HCT116 (cell line): ENCODE results near the gene ARID5A. TPM values are rescaled to one million over a fixed set of nuclear protein-coding genes. Genes with fewer than 3 reads are reported as not detected.

Source experiments
- ATAC-seq: fragments of 200-7000 bp; cut with Tn5 transposase; 2 replicates; pipeline ENCODE4 v1.9.1; 2020; ENCODE audit warnings: mild to moderate bottlenecking, moderate library complexity
- BruUV-seq: library from RNA; stranded (reverse); fragments of 400-500 nt; replicated peaks from 2 replicates; lab custom pipeline; 2021; lab: Mats Ljungman, UMichigan
- CTCF ChIA-PET: fragments of 300-600 bp; sonication (Branson Sonifier 250); formaldehyde crosslinking; loops from one replicate; lab custom pipeline; 2021; ENCODE audit warnings: antibody characterized with exemption; lab: Charles Lee
- POLR2A ChIA-PET: fragments of 300-600, 350-600 bp; sonication (Branson Sonifier 250); formaldehyde crosslinking; loops from one replicate; lab custom pipeline; 2021; ENCODE audit warnings: antibody characterized with exemption; lab: Charles Lee
- RAD21 ChIA-PET, 2 experiments: fragments of 300-600 bp; sonication (Branson Sonifier 250); formaldehyde crosslinking; loops; one replicate each; lab custom pipeline; 2023; ENCODE audit warnings: low total read pairs in 2 of 2; ENCODE audit not compliant: uncharacterized antibody in 2 of 2, unreplicated experiment in 2 of 2, low non-redundant PET in 1 of 2; lab: Charles Lee
- DNase-seq: peaks from one replicate; pipeline ENCODE4 v3.0.0-alpha.2; 2010; ENCODE audit warnings: low read depth, low spot score
- H2AFZ ChIP-seq: fragments of 200-600 bp; shearing (Covaris generic), sonication (generic); 2 replicates; pipeline ENCODE4 v1.6.1; 2017; ENCODE audit warnings: low read depth, mixed run types, mixed read lengths, antibody characterized with exemption, low read length; ENCODE audit not compliant: poor library complexity, severe bottlenecking
- H3K27ac ChIP-seq: 2 replicates; pipeline ENCODE4 v1.5.1; 2012; ENCODE audit warnings: low read depth, low read length
- H3K27me3 ChIP-seq: fragments of 200-600 bp; sonication (generic); 2 replicates; pipeline ENCODE4 v1.6.1; 2016; ENCODE audit warnings: mixed run types, low read length, mixed read lengths; ENCODE audit not compliant: insufficient read depth
- H3K36me3 ChIP-seq, 2 experiments: fragments of 200-500 bp in 1 of 2; fragments of 200-600 bp in 1 of 2; sonication (Bioruptor generic) in 1 of 2; sonication (generic) in 1 of 2; 2 replicates each; pipeline versions ENCODE4 v1.5.1 to v1.6.1; 2014 to 2016; ENCODE audit warnings: low read length in 2 of 2, inconsistent platforms in 1 of 2, mixed read lengths in 1 of 2, mixed run types in 1 of 2; ENCODE audit not compliant: insufficient read depth in 2 of 2, control insufficient read depth in 1 of 2
- H3K4me1 ChIP-seq, 2 experiments: fragments of 200-600 bp in 1 of 2; sonication (generic) in 1 of 2; 2 replicates each; pipeline versions ENCODE4 v1.5.1 to v1.6.1; 2012 to 2017; ENCODE audit warnings: low read length in 2 of 2, inconsistent platforms in 1 of 2, mild to moderate bottlenecking in 1 of 2, mixed read lengths in 1 of 2, mixed run types in 1 of 2, moderate library complexity in 1 of 2; ENCODE audit not compliant: insufficient read depth in 2 of 2, control insufficient read depth in 1 of 2
- H3K4me2 ChIP-seq: fragments of 200-600 bp; sonication (generic); 2 replicates; pipeline ENCODE4 v1.6.1; 2017; ENCODE audit warnings: mixed run types, low read length, mixed read lengths
- H3K4me3 ChIP-seq, 2 experiments: fragments of 200-600 bp in 1 of 2; sonication (generic) in 1 of 2; replicated peaks in 1 of 2; 2 replicates each; pipeline ENCODE4 v1.5.1; 2011 to 2016; ENCODE audit warnings: low read length in 2 of 2, control low read depth in 1 of 2, low read depth in 1 of 2, mild to moderate bottlenecking in 1 of 2, mixed read lengths in 1 of 2, mixed run types in 1 of 2
- H3K79me2 ChIP-seq: fragments of 200-600 bp; sonication (generic); 2 replicates; pipeline ENCODE4 v1.6.1; 2017; ENCODE audit warnings: mild to moderate bottlenecking, mixed run types, low read length, moderate library complexity, mixed read lengths; ENCODE audit not compliant: insufficient read depth
- H3K9ac ChIP-seq: fragments of 200-600 bp; sonication (generic); 2 replicates; pipeline ENCODE4 v1.6.1; 2016; ENCODE audit warnings: low read length, mixed read lengths
- H3K9me2 ChIP-seq: fragments of 200-600 bp; sonication (generic), shearing (Covaris generic); 2 replicates; pipeline ENCODE4 v1.6.1; 2017; ENCODE audit warnings: mixed run types, mild to moderate bottlenecking, moderate library complexity; ENCODE audit not compliant: insufficient read depth
- H3K9me3 ChIP-seq, 2 experiments: fragments of 200-500 bp in 1 of 2; fragments of 200-600 bp in 1 of 2; sonication (Bioruptor generic) in 1 of 2; sonication (generic) in 1 of 2; 2 replicates each; pipeline ENCODE4 v1.6.1; 2014 to 2017; ENCODE audit warnings: low read length in 2 of 2, mixed read lengths in 2 of 2, inconsistent platforms in 1 of 2, low read depth in 1 of 2, mild to moderate bottlenecking in 1 of 2, mixed run types in 1 of 2, moderate library complexity in 1 of 2; ENCODE audit not compliant: control insufficient read depth in 1 of 2, insufficient read depth in 1 of 2
- H4K20me1 ChIP-seq: fragments of 200-600 bp; sonication (generic), shearing (Covaris generic); 2 replicates; pipeline ENCODE4 v1.6.1; 2017; ENCODE audit warnings: mixed run types, mild to moderate bottlenecking, moderate library complexity; ENCODE audit not compliant: insufficient read depth
- CBX3 ChIP-seq: IDR thresholded peaks from 2 replicates; pipeline ENCODE4 v1.6.1; 2012; ENCODE audit warnings: low read depth
- CEBPB ChIP-seq: IDR thresholded peaks from 2 replicates; pipeline ENCODE4 v1.6.1; 2012; ENCODE audit warnings: low read depth
- EGR1 ChIP-seq: IDR thresholded peaks from 2 replicates; pipeline ENCODE4 v1.6.1; 2012; ENCODE audit warnings: low read depth
- ELF1 ChIP-seq: IDR thresholded peaks from 2 replicates; pipeline ENCODE4 v1.6.1; 2012; ENCODE audit warnings: low read depth, borderline replicate concordance
- FOSL1 ChIP-seq: IDR thresholded peaks from 2 replicates; pipeline ENCODE4 v1.6.1; 2012; ENCODE audit warnings: low read depth
- POLR2A ChIP-seq: IDR thresholded peaks from 2 replicates; pipeline ENCODE4 v1.7.0; 2011; ENCODE audit warnings: borderline replicate concordance; ENCODE audit not compliant: insufficient read depth, insufficient read length; ENCODE audit errors: extremely low read depth
- RAD21 ChIP-seq: IDR thresholded peaks from 2 replicates; pipeline ENCODE4 v1.6.1; 2012; ENCODE audit warnings: low read depth, mild to moderate bottlenecking
- SP1 ChIP-seq: IDR thresholded peaks from 2 replicates; pipeline ENCODE4 v1.6.1; 2012; ENCODE audit warnings: low read depth
- YY1 ChIP-seq: IDR thresholded peaks from 2 replicates; pipeline ENCODE4 v1.6.1; 2011; ENCODE audit warnings: low read length, low read depth, moderate library complexity, mild to moderate bottlenecking; ENCODE audit not compliant: insufficient replicate concordance; ENCODE audit errors: extremely low read depth
- intact Hi-C: fragments of 100-400 bp; cut with micrococcal nuclease; formaldehyde crosslinking; loops from 2 replicates; pipeline ENCODE4 v1.10.0; 2022
- total RNA-seq: library from RNA; stranded (reverse); gene quantifications from one replicate; pipeline ENCODE4 v1.2.1, GENCODE V29; 2021; ENCODE audit not compliant: unreplicated experiment
- TF ChIP-seq, protein P1 (sequence below), 3 experiments: fragments of 200-600 bp in 1 of 3; sonication (generic) in 1 of 3; IDR thresholded peaks in 2 of 3; conservative IDR thresholded peaks in 1 of 3; 2 replicates each; pipeline ENCODE4 v1.5.1; 2012 to 2017; ENCODE audit warnings: low read depth in 2 of 3, low read length in 2 of 3, antibody characterized with exemption in 1 of 3, borderline replicate concordance in 1 of 3, control low read depth in 1 of 3, mild to moderate bottlenecking in 1 of 3, mixed read lengths in 1 of 3, mixed run types in 1 of 3, moderate library complexity in 1 of 3; ENCODE audit not compliant: insufficient read depth in 1 of 3
- TF ChIP-seq, protein P2 (sequence below): IDR thresholded peaks from 2 replicates; pipeline ENCODE4 v1.6.1; 2012
- TF ChIP-seq, protein P3 (sequence below): IDR thresholded peaks from 2 replicates; pipeline ENCODE4 v1.6.1; 2012; ENCODE audit warnings: low read depth

Gene ARID5A
- total RNA-seq, 1 experiment from 2014 or later: 8.2 TPM

DNA sequence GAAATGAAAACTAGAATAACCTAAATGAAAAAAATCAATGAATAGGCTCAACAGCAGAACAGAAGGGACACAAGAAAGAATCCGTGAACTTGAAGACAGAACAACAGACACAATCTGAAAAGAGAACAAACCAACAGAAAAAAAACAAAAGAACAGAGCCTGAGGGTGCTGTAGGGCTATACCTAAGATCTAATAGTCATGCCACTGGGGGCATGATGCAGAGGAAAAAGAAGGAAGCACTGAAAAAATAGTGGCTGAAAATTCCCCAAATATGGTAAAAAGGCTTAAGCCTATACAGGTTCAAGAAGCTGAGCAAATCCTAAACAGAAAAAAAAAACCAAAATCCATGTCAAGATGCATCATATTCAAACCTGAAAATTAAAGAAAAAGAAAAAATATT lies 51.3 kb downstream of the ARID5A start:
- H3K79me2 ChIP-seq: no peaks in the 10 kb centered on the region
- ChIA-PET CTCF (no interaction called here), RAD21 (no interaction called here), POLR2A (no interaction called here)
- no peak overlapping the region for H3K4me2 ChIP-seq
- no peaks in the 10 kb centered on the region for H4K20me1 ChIP-seq
- H3K27me3 ChIP-seq: no peaks in the 10 kb centered on the region
- ATAC-seq (no peak), DNase-seq (no peak)
- no peaks in the 10 kb centered on the region for H3K4me1 ChIP-seq
- H2AFZ ChIP-seq: no peak overlapping the region
- TF ChIP-seq ELF1 (no peak), EGR1 (no peak), YY1 (no peak), CBX3 (no peak), CEBPB (no peak)
- TF ChIP-seq, protein P1, sequence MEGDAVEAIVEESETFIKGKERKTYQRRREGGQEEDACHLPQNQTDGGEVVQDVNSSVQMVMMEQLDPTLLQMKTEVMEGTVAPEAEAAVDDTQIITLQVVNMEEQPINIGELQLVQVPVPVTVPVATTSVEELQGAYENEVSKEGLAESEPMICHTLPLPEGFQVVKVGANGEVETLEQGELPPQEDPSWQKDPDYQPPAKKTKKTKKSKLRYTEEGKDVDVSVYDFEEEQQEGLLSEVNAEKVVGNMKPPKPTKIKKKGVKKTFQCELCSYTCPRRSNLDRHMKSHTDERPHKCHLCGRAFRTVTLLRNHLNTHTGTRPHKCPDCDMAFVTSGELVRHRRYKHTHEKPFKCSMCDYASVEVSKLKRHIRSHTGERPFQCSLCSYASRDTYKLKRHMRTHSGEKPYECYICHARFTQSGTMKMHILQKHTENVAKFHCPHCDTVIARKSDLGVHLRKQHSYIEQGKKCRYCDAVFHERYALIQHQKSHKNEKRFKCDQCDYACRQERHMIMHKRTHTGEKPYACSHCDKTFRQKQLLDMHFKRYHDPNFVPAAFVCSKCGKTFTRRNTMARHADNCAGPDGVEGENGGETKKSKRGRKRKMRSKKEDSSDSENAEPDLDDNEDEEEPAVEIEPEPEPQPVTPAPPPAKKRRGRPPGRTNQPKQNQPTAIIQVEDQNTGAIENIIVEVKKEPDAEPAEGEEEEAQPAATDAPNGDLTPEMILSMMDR (IDR thresholded peaks at IDR 0.05 in 2 of 3, conservative IDR thresholded peaks at IDR 0.05 in 1 of 3; ENCODE audit: borderline replicate concordance in 1 of 3, insufficient read depth in 1 of 3, low read depth in 2 of 3, low read length in 2 of 3): no peak
- TF ChIP-seq, protein P2, sequence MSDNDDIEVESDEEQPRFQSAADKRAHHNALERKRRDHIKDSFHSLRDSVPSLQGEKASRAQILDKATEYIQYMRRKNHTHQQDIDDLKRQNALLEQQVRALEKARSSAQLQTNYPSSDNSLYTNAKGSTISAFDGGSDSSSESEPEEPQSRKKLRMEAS: no peak
- no peak overlapping the region for H3K4me3 ChIP-seq
- peaks cover 0 to 8% of the 10 kb centered on the region in 2 experiments; a peak in 1 of 4 replicates for H3K36me3 ChIP-seq
- no peaks in the 10 kb centered on the region for H3K9me2 ChIP-seq
- no peak overlapping the region for H3K27ac ChIP-seq
- no peaks in the 10 kb centered on the region for H3K9me3 ChIP-seq
- intact Hi-C loops: no loop called here
- no TSS peak for BruUV-seq
- H3K9ac ChIP-seq: no peak overlapping the region

DNA sequence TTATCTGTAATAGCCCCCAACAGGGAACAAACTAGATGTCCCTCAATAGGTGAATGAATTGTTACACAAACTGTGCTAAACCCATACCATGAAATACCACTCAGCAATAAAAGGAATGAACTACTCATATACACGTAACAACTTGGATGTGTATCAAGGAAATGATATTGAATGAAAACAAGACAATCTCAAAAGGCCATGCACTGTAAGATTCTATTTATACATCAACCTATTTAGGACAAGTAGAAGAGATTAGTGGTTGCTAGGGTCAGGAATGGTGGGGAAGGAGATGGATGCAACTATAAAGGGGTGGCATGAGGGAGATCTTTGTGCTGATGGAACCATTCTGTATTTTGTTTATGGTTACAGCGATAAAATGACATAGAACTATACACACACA lies 54.5 kb downstream of the ARID5A start:
- Histone ChIP-seq H3K4me1 (no peaks in the 10 kb centered on the region), H3K4me2 (no peak overlapping the region), H3K9ac (no peak overlapping the region), H3K36me3 (peaks cover 18 to 35% of the 10 kb centered on the region in 2 experiments; a peak in 3 of 4 replicates), H3K4me3 (no peak overlapping the region), H3K9me3 (no peaks in the 10 kb centered on the region), H3K9me2 (no peaks in the 10 kb centered on the region), H4K20me1 (no peaks in the 10 kb centered on the region), H2AFZ (no peak overlapping the region), H3K79me2 (no peaks in the 10 kb centered on the region), H3K27me3 (no peaks in the 10 kb centered on the region), H3K27ac (no peak overlapping the region)
- ATAC-seq (no peak), DNase-seq (no peak)
- ChIA-PET RAD21 (no interaction called here), CTCF (no interaction called here), POLR2A (no interaction called here)
- intact Hi-C loops: no loop called here
- TF ChIP-seq RAD21 (no peak), POLR2A (no peak), SP1 (no peak), FOSL1 (no peak)
- TF ChIP-seq, protein P1 (IDR thresholded peaks at IDR 0.05 in 2 of 3, conservative IDR thresholded peaks at IDR 0.05 in 1 of 3; ENCODE audit: borderline replicate concordance in 1 of 3, insufficient read depth in 1 of 3, low read depth in 2 of 3, low read length in 2 of 3): no peak
- TF ChIP-seq, protein P3, sequence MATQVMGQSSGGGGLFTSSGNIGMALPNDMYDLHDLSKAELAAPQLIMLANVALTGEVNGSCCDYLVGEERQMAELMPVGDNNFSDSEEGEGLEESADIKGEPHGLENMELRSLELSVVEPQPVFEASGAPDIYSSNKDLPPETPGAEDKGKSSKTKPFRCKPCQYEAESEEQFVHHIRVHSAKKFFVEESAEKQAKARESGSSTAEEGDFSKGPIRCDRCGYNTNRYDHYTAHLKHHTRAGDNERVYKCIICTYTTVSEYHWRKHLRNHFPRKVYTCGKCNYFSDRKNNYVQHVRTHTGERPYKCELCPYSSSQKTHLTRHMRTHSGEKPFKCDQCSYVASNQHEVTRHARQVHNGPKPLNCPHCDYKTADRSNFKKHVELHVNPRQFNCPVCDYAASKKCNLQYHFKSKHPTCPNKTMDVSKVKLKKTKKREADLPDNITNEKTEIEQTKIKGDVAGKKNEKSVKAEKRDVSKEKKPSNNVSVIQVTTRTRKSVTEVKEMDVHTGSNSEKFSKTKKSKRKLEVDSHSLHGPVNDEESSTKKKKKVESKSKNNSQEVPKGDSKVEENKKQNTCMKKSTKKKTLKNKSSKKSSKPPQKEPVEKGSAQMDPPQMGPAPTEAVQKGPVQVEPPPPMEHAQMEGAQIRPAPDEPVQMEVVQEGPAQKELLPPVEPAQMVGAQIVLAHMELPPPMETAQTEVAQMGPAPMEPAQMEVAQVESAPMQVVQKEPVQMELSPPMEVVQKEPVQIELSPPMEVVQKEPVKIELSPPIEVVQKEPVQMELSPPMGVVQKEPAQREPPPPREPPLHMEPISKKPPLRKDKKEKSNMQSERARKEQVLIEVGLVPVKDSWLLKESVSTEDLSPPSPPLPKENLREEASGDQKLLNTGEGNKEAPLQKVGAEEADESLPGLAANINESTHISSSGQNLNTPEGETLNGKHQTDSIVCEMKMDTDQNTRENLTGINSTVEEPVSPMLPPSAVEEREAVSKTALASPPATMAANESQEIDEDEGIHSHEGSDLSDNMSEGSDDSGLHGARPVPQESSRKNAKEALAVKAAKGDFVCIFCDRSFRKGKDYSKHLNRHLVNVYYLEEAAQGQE: no peak
- BruUV-seq: no TSS peak
